ENCODE measurements around the gene KPNA1.

Gene KPNA1

GRCh38 chr3:122514123-122515019 is at the start of gene KPNA1:
TSS of gene KPNA1 (minus strand) at chr3:122514939. CDS start at chr3:122496565, 18,374 bp downstream.
- DNase-seq (ENCODE audit: low read depth, low spot score), result peak; percentile 70

DNA sequence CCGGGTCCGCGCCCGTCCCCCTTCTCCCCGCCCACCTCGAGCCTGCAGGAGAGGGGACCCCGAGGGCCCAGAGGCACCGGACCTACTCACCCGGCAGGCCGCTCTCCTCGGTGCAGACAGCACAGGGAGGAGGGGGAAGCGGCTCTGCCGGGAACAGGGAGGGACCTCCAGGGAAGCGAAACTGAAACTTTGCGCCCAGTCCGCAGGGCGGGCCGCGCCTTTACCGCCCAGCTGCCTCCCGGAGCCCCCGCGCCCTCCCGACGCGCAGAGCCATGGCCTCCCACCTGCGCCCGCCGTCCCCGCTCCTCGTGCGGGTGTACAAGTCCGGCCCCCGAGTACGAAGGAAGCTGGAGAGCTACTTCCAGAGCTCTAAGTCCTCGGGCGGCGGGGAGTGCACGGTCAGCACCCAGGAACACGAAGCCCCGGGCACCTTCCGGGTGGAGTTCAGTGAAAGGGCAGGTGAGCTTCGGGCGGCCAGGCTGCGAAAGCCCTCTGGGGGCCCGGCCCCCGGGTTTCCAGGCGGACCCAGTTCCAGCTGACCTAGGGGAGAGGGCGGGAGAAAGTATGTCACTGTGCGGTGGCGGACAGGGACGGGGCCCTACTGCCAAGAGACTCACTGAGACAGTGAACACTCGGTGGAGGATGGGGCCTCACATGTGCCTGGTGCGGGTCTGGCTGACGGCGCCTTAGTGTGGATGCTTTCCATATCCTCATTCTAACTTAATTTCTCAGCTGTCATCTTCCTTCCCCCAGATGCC is 49.6 kb upstream of the KPNA1 start, which contains the start of the genes DTX3L and PARP9:
Gene DTX3L, plus strand, starts transcription at position 184 of the 758 bp plus-strand sequence. Its CDS starts 89 bp downstream, at position 273.
Gene PARP9, minus strand, starts transcription at position 146 of the 758 bp plus-strand sequence. CDS start 4,680 bp downstream, outside the sequence.
- DNase-seq (ENCODE audit: low read depth, low spot score), result peak; percentile 51

GRCh38 chr3:122563717-122564025 is 48.9 kb upstream of the KPNA1 start:
- DNase-seq (ENCODE audit: low read depth, low spot score), result no peak

DNA sequence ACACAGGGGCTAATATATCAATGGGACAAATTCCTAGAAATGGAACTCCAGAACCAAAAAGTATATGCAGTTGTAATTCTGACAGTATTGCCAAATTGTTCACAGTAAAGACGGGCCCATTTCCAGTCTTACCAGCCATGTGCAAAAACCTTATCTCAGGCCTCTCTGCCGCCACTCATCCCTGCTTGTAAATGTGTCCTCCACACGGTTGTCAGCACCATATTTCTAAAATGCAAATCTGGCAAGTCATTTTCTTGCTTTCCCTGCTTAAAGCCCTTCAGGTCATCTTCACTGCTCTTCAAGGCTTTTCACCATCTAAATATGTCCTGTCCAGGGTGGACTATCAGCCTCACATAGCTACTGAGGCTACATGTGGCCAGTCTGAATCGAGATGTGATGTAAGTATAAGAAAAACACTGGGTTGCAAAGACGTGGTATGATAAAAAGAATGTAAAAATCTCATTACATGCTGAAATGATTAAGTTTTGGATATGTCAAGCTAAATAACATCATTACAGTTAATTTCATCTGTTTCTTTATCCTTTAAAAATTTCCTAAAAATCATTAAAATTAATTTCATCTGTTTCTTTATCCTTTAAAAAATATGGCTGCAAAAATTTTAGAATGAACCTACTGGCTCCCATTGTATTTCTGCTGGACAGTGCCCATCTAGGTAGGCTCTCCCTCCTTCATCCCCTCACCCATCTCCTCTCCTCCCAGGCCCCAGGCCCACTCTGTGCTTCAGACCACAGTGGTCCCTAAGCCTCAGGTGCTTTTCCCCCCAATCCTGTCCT is 48.4 kb upstream of the KPNA1 start:
- DNase-seq (ENCODE audit: low read depth, low spot score), result no peak

DNA sequence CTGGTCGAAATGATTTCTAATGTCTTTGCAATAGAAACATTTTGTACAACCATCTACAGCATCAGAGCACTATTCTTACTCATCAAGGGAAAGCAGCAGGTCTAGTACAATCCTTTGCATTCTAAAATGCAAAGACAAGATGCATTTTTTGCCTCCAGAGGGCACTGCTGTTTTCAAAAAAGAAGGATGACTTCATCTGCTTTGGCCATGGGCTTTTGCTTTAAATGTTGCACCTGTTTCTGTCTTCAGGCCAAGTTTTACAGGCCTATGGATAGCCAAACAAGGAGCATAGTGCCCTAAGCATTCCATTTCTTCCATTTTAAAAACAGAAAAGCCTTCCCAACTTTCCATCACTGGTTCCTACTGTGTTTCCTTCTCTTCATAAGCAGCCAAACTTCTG is 45.9 kb upstream of the KPNA1 start:
- peak; percentile 31 for DNase-seq (ENCODE audit: low read depth, low spot score)

DNA sequence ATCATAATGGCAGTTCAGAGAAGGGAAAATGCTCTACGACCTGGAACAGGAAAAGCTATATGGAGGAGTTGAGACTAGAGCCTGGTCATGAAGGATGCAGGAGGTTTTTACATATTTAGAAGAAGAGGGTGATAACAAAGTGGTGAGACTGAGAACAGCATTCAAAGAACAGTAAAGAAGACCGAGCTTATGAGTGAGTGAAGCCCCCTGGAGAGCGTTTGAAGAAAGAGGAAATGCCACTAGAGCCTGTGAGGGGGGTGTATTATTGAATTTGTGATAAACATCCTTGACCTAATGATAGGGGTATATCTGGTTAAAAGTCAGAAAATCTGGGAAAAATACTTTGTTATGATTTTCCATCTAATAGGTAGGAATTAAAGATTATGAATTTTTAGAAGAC is 45.2 kb upstream of the KPNA1 start:
- DNase-seq (ENCODE audit: low read depth, low spot score), result no peak

DNA sequence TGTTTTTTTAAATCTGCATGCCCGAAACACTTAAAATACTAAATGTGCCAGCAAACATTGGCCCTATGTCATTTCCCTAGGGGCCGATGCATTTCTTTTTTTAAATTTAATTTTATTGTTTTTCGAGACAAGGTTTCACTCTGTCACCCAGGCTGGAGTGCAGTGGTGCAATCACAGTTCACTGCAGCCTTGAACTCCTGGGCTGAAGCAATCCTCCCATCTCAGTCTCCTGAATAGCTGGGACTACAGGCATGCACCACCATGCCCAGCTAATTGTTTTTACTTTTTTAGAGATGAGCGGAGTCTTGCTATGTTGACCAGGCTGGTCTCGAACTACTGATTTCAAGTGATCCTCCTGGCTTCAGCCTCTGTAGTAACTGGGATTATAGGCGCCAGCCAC is 43.9 kb upstream of the KPNA1 start:
- DNase-seq (ENCODE audit: low read depth, low spot score), result no peak

DNA sequence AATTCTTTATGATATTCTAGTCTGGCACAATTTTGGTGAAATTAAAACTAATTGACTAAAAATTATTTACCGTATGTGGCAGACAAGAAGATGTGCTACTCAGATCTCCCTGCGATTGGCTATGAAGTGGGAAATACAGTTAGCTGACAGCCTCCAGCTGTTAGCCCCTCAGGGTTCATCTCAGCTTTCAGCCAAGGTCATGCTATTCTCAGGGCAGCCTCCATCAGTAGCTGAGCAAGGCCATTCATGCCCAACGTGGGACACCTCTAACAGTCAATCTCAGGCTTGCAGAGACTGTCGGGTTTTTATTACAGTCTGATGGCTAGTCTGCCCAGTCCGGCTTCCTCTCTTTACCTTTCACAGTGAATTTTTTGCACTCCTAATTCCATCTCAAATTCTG is 42.6 kb upstream of the KPNA1 start:
- no peak for DNase-seq (ENCODE audit: low read depth, low spot score)

DNA sequence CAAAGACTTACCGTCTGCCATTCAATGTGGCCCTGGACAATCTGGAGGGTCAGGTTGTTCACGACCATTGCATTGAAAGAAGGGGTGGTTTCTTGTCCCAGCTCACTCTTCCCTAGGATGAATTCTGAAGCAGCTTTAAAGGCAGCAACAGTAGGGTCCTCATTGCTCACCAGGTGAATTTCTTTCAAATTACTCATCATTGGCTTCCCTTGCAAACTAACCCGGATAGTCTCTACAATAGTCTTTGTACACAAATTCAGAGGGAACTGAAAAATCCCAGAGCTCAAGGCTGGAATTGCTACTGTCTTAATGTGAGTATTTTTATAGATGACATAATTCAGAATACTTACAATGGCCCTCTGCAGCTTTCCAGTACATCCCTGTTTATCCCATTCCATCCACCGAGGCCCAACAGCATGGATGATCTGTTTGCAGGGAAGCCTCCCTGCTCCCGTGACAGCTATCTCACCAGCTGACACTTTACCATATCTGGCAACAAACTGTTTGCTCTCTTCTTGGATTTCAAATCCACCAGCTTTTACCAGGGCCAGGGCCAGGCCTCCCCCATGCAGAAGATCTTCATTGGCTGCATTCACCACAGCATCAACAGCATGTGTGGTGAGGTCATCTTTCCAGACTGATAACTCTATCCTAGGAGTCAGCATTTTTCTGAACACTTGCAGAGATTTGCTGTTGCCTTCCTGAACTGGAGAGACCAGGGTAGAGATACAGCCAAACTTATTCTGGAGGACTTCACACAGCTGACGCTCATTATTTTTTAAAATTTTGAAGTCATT is 40.7 kb upstream of the KPNA1 start:
- no peak for DNase-seq (ENCODE audit: low read depth, low spot score)

GRCh38 chr3:122553171-122553570 is 38.4 kb upstream of the KPNA1 start:
- no peak for DNase-seq (ENCODE audit: low read depth, low spot score)

DNA sequence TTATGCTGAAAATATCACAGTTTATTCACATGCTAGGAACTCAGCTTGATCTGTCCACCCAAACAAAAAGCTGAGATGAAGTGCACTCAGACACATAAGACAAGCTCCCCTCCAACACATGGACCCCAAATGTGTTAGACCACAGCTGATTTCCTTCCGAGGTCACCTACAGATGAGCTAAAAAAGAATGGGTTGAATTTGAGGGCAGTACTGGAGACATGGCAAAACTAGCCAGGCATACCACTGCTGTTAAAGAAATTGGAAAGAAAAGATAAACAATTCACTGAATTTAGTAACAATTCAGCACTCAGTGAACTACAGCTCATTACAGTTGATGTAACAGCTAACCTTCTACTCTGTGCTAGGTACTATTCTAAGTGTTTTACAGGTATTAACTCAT is 33.9 kb upstream of the KPNA1 start:
- DNase-seq (ENCODE audit: low read depth, low spot score), result no peak

DNA sequence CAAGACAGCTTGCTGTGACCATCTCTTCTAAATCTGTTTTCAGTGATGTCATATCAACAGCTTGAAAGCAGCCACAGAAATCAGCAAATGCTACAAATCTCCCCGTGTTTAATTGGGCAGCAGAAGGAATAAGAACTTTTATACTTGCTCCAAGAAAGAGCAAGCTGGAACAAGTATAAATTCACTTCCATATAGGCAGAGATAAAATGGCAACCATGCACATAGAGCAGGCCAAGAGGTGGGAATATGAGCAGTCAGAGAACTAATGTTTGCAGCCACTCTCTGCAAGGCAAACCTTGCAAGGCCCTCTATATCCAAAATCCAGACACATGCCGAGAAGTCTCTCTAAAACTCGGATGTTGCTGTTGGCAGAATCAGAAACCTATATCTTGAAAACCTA is 33.3 kb upstream of the KPNA1 start:
- DNase-seq (ENCODE audit: low read depth, low spot score), result no peak

DNA sequence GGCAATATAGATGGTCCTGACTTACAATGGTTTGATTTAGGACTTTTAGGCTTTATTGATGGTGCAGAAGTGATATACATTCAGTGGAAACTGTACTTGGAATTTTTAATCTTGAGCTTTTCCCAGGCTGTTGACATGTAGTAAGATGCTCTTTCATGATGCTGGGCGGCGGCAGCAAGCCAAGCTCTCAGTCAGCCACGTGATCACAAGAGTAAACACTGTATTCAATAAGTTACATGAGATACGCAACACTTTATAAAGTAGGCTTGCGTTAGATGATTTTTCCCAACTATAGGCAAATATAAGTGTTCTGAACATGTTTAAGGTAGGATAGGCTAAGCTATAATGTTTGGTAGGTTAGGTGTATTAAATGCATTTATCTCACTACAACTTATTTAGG is 31.4 kb upstream of the KPNA1 start:
- DNase-seq (ENCODE audit: low read depth, low spot score), result no peak

GRCh38 chr3:122538956-122539490 is 24.3 kb upstream of the KPNA1 start:
- no peak for DNase-seq (ENCODE audit: low read depth, low spot score)

DNA sequence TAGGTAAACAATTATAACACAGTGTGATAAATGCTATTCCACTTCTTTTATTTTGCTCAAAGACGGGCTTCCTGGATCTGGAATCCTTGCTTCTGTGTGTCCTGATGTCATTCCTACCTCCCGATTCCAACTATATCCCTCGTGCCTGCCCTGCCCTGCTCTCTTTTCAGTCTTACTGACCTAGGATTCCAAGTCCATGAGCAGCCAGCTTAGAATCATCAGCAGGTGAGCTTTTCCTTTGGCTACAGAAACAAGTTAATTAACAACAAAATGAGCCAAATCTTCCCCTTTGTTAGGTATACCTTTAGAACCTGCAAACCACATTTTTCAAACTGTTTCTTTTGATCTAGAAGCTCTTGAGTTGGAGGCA is 21.9 kb upstream of the KPNA1 start:
- no peak for DNase-seq (ENCODE audit: low read depth, low spot score)

DNA sequence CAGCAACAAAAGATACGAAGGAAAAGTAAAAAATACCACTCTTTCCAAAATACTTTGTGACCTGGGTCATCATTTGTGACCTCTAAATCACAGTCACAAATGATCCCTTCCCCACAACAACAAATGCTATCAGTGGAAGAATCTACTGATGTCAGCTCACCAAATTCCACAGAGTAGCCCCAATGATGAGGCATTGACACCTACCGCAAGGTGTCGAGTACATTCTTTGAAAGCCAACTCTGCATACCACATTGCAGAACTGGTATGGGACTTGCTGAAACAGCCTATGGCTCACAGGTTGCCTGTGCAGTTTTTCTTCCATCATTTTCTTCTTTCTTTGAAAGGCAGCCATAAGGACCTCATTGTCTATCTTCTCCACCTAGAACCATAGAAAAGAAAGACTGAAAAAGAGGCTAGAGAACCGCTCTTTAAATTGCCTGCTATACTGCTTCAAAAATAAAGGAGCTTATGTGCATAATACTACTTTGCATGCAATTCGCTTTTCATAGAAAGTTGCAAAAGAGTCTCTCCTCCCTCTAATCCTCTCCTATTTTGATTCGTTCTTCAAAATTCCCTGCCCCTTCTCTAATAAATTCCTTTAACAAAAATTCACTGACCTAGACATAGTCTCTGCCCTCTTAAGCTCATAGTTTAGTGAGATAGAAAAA is 21.4 kb upstream of the KPNA1 start:
- no peak for DNase-seq (ENCODE audit: low read depth, low spot score)

- no peak for DNase-seq (ENCODE audit: low read depth, low spot score)
Observed at GRCh38 chr3:122533931-122534334, 19.2 kb upstream of the KPNA1 start.

DNA sequence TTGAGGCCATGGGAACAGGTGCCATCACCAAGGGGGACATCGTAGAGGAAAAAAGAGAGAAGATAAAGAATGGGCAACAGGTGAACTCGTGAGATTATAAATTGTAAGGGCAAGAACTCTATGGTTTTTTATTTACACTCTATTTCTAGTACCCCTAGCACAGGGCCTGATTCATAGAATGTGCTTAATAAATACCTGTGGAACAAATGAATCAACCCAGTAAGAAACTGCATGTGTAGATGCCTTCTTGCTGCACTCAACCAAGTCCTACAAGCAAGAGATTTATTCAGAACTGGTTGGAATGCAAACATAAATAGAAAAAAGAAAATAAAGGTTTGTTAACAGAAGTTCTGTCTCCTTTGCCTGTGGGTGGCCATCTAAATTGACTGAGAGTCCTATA is 18.7 kb upstream of the KPNA1 start:
- no peak for DNase-seq (ENCODE audit: low read depth, low spot score)

GRCh38 chr3:122530164-122530563 is 15.4 kb upstream of the KPNA1 start:
- DNase-seq (ENCODE audit: low read depth, low spot score), result no peak

GRCh38 chr3:122523317-122523716 is 8.6 kb upstream of the KPNA1 start:
- DNase-seq (ENCODE audit: low read depth, low spot score), result no peak
